Dendritic cell treated with granulocyte-macrophage colony-stimulating factor and Interleukin-4, amounts not matched to agents 40 ng/mL and 50 ng/mL, for 4 days (primary cell): ENCODE data around the gene CDK5RAP1.

Source experiments
- H3K27ac Mint-ChIP-seq: one replicate; pipeline ENCODE4 v1.8.0; 2022; ENCODE audit warnings: mild to moderate bottlenecking, mixed read lengths
- H3K27me3 Mint-ChIP-seq: one replicate; pipeline ENCODE4 v1.8.0; 2022; ENCODE audit warnings: mild to moderate bottlenecking, mixed read lengths
- H3K36me3 Mint-ChIP-seq: one replicate; pipeline ENCODE4 v1.8.0; 2022; ENCODE audit warnings: low read depth, mixed read lengths
- H3K4me1 Mint-ChIP-seq: one replicate; pipeline ENCODE4 v1.8.0; 2022; ENCODE audit warnings: low read depth, mixed read lengths
- H3K4me3 Mint-ChIP-seq: one replicate; pipeline ENCODE4 v1.8.0; 2022; ENCODE audit warnings: mild to moderate bottlenecking, moderate library complexity, mixed read lengths
- H3K9me3 Mint-ChIP-seq: one replicate; pipeline ENCODE4 v1.8.0; 2022; ENCODE audit warnings: mixed read lengths
- intact Hi-C: fragments of 100-400 bp; cut with micrococcal nuclease; formaldehyde crosslinking; loops from one replicate; pipeline ENCODE4 v1.15.0; 2022

The CDK5RAP1 gene

GRCh38 chr20:33320006-33320405 is 81.3 kb downstream of the CDK5RAP1 start:
- Mint-ChIP-seq H3K27ac (no peak overlapping the region), H3K36me3 (no peaks in the 10 kb centered on the region), H3K27me3 (peaks cover 4% of the 10 kb centered on the region), H3K9me3 (no peaks in the 10 kb centered on the region), H3K4me1 (no peaks in the 10 kb centered on the region), H3K4me3 (no peak overlapping the region)
- intact Hi-C loops = no loop called here

- Mint-ChIP-seq H3K27ac (no peak overlapping the region), H3K9me3 (no peaks in the 10 kb centered on the region), H3K4me1 (no peaks in the 10 kb centered on the region), H3K27me3 (peaks cover 2% of the 10 kb centered on the region), H3K36me3 (no peaks in the 10 kb centered on the region), H3K4me3 (no peak overlapping the region)
- intact Hi-C loops = no loop called here
Observed at GRCh38 chr20:33318096-33318429, 83.3 kb downstream of the CDK5RAP1 start.

GRCh38 chr20:33317424-33318095 is 83.8 kb downstream of the CDK5RAP1 start:
- Mint-ChIP-seq H3K9me3 (no peaks in the 10 kb centered on the region), H3K27me3 (peaks cover 2% of the 10 kb centered on the region), H3K4me3 (no peak overlapping the region), H3K4me1 (no peaks in the 10 kb centered on the region), H3K27ac (no peak overlapping the region), H3K36me3 (no peaks in the 10 kb centered on the region)
- intact Hi-C loops = no loop called here

- Mint-ChIP-seq H3K4me3 (no peak overlapping the region), H3K9me3 (no peaks in the 10 kb centered on the region), H3K27me3 (peaks cover 2% of the 10 kb centered on the region), H3K27ac (no peak overlapping the region), H3K36me3 (no peaks in the 10 kb centered on the region), H3K4me1 (no peaks in the 10 kb centered on the region)
- intact Hi-C loops = no loop called here
Observed at GRCh38 chr20:33316958-33317357, 84.4 kb downstream of the CDK5RAP1 start.

- Mint-ChIP-seq H3K4me1 (no peaks in the 10 kb centered on the region), H3K36me3 (no peaks in the 10 kb centered on the region), H3K27me3 (peaks cover 2% of the 10 kb centered on the region), H3K4me3 (no peak overlapping the region), H3K27ac (no peak overlapping the region), H3K9me3 (no peaks in the 10 kb centered on the region)
- intact Hi-C loops = no loop called here
Observed at GRCh38 chr20:33316343-33316742, 85.0 kb downstream of the CDK5RAP1 start.

- H3K27ac Mint-ChIP-seq = no peak overlapping the region
- H3K4me1 Mint-ChIP-seq = no peaks in the 10 kb centered on the region
- no peak overlapping the region for H3K4me3 Mint-ChIP-seq
- no peaks in the 10 kb centered on the region for H3K9me3 Mint-ChIP-seq
- H3K36me3 Mint-ChIP-seq = no peaks in the 10 kb centered on the region
- intact Hi-C loops = no loop called here
- peaks cover 2% of the 10 kb centered on the region for H3K27me3 Mint-ChIP-seq
Observed at GRCh38 chr20:33313686-33314314, 87.5 kb downstream of the CDK5RAP1 start.

- no peaks in the 10 kb centered on the region for H3K36me3 Mint-ChIP-seq
- intact Hi-C loops = no loop called here
- no peak overlapping the region for H3K27ac Mint-ChIP-seq
- peaks cover 1% of the 10 kb centered on the region for H3K27me3 Mint-ChIP-seq
- no peaks in the 10 kb centered on the region for H3K9me3 Mint-ChIP-seq
- H3K4me1 Mint-ChIP-seq = no peaks in the 10 kb centered on the region
- no peak overlapping the region for H3K4me3 Mint-ChIP-seq
Observed at GRCh38 chr20:33312583-33312982, 88.7 kb downstream of the CDK5RAP1 start.

- intact Hi-C loops = no loop called here
- no peaks in the 10 kb centered on the region for H3K27me3 Mint-ChIP-seq
- H3K9me3 Mint-ChIP-seq = no peaks in the 10 kb centered on the region
- no peak overlapping the region for H3K27ac Mint-ChIP-seq
- H3K4me1 Mint-ChIP-seq = no peaks in the 10 kb centered on the region
- no peaks in the 10 kb centered on the region for H3K36me3 Mint-ChIP-seq
- H3K4me3 Mint-ChIP-seq = no peak overlapping the region
Observed at GRCh38 chr20:33311996-33312395, 89.3 kb downstream of the CDK5RAP1 start.

GRCh38 chr20:33311011-33311410 is 90.3 kb downstream of the CDK5RAP1 start:
- H3K9me3 Mint-ChIP-seq = no peaks in the 10 kb centered on the region
- no peak overlapping the region for H3K4me3 Mint-ChIP-seq
- intact Hi-C loops = no loop called here
- H3K4me1 Mint-ChIP-seq = no peaks in the 10 kb centered on the region
- H3K27me3 Mint-ChIP-seq = no peaks in the 10 kb centered on the region
- H3K27ac Mint-ChIP-seq = no peak overlapping the region
- no peaks in the 10 kb centered on the region for H3K36me3 Mint-ChIP-seq

GRCh38 chr20:33310327-33310899 is 90.9 kb downstream of the CDK5RAP1 start:
- Mint-ChIP-seq H3K27ac (no peak overlapping the region), H3K36me3 (no peaks in the 10 kb centered on the region), H3K27me3 (no peaks in the 10 kb centered on the region), H3K9me3 (no peaks in the 10 kb centered on the region), H3K4me3 (no peak overlapping the region), H3K4me1 (no peaks in the 10 kb centered on the region)
- intact Hi-C loops = no loop called here

- Mint-ChIP-seq H3K9me3 (no peaks in the 10 kb centered on the region), H3K4me3 (no peak overlapping the region), H3K27me3 (no peaks in the 10 kb centered on the region), H3K4me1 (no peaks in the 10 kb centered on the region), H3K36me3 (no peaks in the 10 kb centered on the region), H3K27ac (no peak overlapping the region)
- intact Hi-C loops = no loop called here
Observed at GRCh38 chr20:33309631-33310030, 91.7 kb downstream of the CDK5RAP1 start.
